Superior temporal gyrus (tissue), 1 donor: ENCODE results near the gene ZFPL1.

ENCODE experiments used
- DNase-seq: peaks from one replicate; pipeline ENCODE4 v3.0.0-alpha.2; 2016; ENCODE audit errors: extremely low spot score

The ZFPL1 gene

DNA sequence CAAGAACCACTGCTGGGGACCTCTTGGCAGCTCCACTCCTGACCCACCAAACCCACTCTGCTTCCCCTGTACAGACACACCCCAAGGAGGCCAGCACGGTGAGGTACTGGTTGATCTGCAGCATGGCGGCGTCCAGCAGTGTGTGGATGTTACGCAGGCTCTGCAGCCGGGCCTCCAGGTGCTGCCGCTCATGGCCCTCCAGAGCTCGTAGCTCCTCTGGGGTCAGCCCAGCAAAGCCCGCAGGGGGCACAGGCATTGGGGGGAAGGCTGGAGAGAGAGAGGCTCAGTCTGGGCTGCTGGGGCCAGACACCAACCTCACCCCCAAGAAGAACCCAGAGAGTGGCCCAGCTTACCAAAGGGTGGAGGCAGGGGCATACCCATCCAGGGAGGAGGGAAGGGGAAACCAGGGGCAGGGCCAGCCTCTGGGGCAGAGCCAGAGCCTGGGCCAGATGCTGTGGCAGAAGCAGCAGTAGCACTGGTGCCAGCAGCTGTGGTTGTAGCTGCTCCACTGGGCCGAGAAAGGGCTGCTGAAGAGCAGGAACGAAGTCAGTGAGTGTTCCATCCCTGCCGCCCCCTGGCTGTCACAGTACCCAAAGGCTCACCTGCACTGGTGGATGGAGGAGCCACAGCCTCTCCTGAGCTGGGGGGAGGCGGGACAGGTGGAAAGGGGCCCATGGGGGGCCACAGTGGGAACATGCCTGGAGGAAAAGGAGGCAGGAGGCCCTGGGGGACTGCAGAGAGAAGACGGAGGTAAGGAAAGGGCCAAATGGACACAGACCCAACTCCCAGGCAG lies 45.8 kb downstream of the ZFPL1 start:
- DNase-seq: no peak

DNA sequence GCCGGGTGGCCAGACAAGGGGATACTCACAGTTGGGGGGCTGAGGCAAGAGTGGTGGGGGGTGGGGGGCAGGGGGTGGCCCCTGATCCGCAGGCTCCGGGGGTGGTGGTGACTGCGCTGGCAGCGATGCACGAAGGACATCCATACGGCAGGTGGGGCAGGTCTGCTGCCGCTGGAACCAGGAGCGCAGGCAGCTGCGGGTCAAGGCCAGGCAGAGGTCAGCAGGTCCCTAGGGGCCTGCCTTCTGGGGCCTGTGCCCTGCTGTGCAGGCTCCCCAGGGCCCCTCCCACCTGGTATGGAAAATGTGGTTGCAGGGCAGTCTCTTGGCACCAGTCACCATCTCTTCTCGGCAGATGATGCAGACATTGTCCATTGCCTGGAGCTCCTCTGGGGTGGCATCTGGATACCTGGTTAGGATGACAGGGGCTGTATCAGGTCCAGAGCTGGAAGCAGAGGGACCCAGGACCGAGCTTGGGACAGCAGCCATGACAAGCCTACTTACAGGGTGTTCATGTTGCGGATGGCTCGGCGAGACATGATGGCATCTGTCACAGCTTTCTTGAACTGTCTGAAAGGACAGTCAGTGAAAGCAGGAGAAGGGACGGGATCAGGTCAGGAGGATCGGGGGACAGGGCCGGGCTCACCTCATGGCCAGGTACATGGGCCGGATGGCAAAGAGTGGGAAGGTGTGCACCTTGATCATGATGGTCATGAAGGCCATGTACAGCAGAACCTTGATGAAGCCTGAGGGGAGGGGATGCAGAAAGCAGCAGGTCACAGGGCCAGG lies 46.8 kb downstream of the ZFPL1 start:
- no peak for DNase-seq

DNA sequence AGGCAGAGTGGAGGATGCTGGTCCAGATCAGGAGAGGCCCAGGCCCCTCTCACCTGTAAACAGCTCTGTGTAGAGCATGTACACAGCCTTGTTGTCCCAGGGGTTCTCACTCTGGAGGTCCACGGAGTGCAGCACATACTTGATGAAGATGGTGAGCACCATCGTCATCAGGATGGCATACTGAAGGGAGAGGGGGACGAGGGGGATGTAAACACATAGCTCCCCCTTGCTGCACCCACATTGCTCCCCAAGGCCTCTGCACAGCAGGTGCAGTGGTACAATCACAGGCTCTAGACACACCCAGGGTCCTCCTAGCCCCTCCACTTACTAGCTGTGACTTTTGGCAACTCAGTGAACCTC lies 47.4 kb downstream of the ZFPL1 start:
- DNase-seq: no peak

DNA sequence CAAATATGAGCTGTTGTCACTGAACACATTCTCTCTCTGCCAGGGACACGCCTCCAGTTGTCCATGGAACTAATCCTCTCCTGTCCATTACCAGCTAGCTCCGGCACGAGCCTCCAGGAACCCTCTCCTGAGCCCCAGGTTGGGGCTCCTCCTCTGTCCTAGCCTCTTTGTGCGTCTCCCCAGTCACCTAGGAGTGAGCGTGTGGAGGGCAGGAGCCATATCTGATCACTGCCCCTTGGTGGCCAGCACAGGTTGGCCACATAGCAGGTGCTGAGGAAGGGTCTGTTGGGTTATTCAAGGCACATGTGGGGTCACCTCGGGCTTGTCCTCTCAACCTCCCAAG lies 47.8 kb downstream of the ZFPL1 start:
- DNase-seq: no peak

DNA sequence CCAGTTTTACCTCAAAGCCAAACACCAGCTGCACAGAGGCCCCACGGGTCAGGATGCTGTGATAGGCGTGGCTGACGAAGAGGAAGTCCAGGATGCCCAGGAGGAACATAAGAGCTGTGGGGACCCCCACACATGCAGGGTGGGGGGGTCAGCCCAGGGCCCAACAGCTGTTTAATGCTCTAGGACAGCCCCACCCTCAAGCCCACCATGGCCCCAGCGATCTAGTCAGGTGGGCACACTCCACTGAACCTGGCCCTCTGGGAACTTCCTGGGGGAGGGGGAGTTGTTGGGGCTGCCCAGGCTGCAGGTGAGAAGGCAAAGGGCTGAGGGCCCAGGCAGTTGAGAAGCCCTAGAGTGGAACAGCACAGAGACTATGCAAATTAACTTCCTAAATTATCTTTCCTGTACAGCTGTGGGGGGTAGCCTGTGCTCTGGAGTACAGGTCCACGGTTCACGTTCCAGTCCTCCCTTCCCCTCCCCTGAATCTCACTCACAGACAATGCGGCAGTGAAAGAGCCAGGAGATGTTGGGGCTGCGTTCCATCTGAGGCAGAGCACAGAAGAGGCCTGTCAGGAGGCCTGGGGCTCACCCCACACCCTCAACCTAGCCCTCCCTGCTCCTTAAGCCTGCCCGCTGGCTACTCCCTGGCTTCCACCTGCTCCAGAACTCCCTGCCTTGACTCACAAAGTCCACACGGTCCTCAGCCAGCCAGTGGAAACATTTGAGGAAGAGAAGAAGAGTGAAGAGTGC lies 48.4 kb downstream of the ZFPL1 start:
- no peak for DNase-seq

DNA sequence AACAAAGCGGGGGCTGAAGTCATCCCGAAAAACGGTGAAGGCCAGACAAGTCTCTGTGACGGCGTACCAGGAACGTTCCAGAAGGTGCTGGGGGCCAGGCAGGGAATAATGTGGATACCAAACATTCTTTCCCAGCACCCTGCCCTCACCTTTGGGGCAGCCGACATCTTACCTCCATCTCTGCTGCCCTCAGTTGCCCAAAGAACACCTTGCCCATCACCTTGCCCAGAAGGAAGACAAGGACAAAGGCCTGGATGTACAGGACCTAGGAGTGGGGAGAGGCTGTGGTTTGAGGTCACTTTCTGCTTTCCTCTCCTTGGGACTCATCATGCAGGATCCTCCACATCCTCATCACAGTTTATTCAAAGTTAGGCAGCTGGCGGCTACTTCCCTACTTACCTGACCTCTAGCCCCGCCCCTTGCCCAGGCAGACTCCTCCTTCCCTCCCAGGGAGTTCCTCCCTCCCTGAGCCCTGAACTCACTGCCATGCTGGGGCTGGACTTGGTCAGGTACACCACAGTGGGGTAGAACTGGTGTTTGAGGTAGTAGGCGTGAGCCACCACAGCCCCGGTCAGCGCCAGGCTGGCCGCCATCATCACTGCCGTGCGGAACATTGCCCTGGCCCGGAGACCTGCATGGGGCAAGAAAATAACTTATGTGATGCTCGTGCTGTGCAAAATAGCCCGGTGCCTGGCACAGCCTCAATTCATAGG lies 49.1 kb downstream of the ZFPL1 start:
- DNase-seq: no peak

DNA sequence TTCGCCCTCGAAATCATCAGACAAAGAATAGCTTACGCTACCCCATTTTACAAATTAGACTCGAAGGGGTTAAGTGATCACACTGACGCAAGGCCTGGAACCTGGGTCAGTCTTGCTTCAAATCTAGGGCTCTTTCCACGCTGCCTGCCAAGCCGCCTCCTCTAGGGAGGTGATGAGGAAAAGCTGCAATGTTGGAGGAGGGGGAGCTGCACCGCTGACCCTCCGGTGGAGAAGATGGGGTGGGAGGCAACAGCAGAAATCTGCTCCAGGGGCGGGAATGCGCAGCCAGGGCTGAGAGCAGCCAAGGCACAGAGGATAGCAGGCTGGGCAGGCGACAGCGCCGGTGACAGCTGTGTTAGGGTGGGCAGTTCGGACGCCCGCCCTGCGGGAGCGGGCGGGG lies 49.7 kb downstream of the ZFPL1 start:
- DNase-seq: no peak

DNA sequence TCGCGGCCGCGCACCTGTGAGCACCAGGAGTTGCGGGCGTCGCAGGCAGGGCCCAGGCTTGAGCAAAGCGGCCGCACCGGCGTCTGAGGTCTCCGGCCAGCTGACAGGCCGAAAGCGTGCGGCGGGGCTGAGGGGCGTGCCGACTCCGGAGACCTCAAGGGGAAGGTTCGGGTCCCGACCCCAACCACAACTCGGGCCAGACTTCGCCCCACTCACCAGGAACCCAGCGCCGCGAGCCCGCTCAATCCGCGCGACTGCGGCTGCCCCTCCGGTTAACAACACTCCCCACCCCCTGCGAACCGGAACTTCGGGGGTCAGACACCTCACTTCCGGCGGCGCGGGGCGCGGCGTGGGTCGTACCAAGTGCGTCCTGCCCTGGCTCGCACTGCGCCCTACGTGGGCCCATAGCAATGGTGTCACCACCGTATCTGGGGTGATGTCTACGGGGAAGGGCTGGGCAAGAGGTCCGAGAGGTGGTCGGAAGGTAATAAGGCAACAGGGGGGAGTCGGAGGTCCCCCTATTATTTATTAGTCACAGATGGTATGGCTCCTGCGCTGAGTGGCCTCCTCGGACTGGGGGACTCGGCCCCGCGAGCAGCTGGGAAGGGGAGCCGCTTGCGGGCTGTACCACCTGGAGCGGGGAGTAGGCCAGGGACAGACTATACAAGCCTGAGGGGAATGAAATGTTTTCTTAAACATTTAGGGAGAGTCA lies 50.4 kb downstream of the ZFPL1 start, which contains the start of gene SYVN1:
TSS of gene SYVN1 (minus strand) at position 280 of the 712 bp plus-strand sequence. CDS start 918 bp downstream, outside the sequence.
- peak; percentile 93 for DNase-seq

DNA sequence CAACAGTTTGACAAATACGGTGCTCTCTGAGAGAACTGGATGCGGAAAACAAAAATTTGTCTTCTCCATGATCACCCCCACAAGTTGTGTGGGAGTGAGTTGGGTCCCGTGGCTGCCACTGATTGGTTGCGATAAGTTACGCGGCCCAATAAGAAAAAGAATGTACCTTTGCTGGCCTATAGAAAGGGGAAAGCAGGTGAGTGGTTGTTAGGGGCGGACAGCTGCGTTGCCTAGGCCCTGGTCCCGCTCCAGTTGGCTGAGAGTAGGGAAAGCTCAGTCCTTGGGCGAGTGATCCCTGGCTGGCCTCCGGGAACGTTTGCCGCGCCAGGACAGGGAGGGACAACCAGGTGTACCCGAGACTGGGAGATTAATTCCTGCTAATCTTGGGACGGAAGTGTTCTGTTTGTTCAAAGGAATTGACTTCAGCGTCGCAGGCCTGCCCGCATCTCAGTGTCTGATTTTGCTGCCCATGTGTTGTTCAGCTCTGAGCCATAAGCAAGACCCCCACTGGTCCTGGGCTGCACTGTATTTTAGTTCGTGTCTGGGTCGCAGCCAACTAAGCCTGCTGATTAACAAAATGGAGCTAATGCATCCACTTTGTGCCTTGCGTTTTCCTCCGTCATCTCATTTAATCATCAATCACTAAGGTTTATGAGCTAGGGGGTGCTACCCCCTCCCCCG lies 51.1 kb downstream of the ZFPL1 start:
- peak; percentile 94 for DNase-seq

DNA sequence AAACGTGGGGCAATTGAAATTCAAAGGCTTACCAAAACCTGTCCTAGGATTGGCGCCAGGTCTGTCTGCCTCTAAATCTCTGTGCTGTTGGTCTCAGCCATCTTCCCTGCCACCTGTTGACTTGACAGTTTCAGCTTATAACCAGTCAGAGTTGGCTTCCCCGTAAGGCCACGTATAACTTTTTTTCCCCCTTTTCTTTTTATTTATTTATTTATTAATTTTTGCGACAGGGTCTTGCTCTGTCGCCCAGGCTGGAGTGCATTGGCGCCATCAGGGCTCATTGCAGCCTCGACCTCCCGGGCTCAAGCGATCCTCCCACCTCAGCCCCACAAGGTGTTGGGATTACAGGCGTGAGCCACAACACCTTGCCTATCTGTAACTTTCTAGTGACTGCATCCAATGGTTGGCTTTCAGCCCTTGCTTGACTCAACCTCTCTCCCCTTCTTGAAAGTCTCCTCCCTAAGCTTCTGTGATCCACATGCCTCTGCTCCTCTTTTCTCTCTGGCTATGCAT lies 51.7 kb downstream of the ZFPL1 start:
- no peak for DNase-seq

DNA sequence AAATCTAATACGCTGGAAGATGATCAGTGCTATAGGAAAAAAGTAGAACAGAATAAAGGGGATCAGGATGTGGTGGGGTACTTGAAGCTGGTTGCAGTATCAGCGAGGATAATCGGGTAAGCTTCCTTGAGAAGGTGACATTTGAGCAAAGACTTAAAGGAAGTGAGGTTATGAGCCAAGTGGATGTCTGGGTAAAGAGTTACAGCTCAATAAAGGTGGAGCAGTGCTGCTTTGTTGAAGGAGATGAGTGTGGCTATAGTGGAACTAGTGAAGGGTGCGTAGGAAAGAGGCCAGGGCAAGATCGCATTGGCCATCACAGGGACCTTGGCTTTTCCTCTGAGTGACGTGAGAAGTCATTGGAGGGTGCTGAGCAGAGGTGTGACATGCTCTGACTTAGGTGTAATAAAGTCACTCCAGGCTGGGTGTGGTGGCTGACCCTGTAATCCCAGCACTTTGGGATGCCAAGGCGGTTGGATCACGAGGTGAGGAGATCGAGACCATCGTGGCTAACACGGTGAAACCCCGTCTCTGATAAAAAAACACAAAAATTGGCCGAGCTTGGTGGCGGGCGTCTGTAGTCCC lies 52.6 kb downstream of the ZFPL1 start:
- no peak for DNase-seq
